ENCODE results near the gene OSTF1. TPM values are rescaled to one million over a fixed set of nuclear protein-coding genes. Genes with fewer than 3 reads are reported as not detected.

OSTF1 gene
- total RNA-seq, 4 donors from 2014 or later: 22.9 to 29.3 (median 26.9) TPM

DNA sequence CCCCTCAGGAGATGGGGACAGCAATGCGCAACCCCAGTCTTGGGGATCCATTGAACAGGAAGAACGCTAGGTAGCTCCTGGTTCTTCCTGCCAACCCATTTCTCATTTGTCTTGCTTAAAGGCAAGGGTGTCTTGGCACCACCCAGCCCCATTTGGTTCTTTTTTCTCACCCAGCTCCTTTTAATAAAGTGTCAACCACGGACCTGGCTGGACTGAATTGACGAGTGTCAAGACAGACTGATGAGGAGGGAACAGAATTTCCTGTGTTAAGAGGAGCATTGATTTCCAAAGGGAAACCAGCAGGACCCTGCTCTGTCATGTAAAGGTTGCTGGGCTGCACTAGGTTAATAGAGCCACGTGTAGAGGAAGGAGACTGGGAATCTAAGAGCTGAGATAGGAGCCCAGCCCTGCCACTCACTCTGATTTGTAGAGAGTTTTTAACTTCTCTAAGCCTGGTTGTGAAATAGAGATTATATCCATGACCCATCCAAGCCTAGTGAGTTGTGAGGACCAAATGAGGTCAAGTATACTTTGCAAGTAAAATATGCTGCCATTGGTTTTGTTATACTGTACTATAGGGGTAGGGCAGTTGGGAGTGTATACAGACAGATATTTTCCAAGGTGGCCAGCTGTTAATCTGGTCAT lies 33.7 kb downstream of the OSTF1 start:
- Histone ChIP-seq H3K27ac (replicated peaks in 1 of 4) (no peak overlapping the region), H3K9me3 (no peaks in the 10 kb centered on the region), H3K27me3 (no peaks in the 10 kb centered on the region), H3K4me3 (no peak overlapping the region), H3K4me1 (no peaks in the 10 kb centered on the region), H3K36me3 (peaks cover 0 to 33% (median 21%) of the 10 kb centered on the region in 4 donors)
- intact Hi-C loops (cut with DNase I): no loop called here
- DNase-seq (ENCODE audit: extremely low spot score): no peak
- 85% methylated on average over 5 of the region's 5 CpGs for WGBS
- TF ChIP-seq POLR2AphosphoS5 (IDR thresholded peaks at IDR 0.05) (no peak), POLR2A (IDR thresholded peaks at IDR 0.05; ENCODE audit: low read depth) (no peak)

DNA sequence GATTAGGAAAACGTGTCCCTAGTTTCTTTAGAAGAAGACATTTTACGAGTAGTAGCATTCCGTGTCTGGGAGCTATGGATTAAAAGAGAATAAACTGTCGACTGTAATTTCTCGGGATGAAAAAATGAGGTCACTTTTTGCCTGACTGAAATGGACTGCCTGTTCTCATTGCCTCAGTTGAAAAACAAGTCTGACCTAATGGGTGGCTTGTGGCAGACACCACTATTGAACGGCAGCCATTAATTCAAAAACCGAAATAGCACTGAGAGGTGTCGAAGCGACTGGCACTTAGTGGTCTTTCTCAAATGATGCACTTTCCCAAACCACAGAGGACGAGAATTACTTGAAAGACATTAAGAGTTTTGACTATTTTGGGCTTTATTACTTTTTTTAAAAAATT lies 35.4 kb downstream of the OSTF1 start:
- Histone ChIP-seq H3K9me3 (no peaks in the 10 kb centered on the region), H3K4me3 (no peak overlapping the region), H3K4me1 (no peaks in the 10 kb centered on the region), H3K36me3 (peaks cover 0 to 27% (median 14%) of the 10 kb centered on the region in 4 donors), H3K27me3 (no peaks in the 10 kb centered on the region), H3K27ac (replicated peaks in 1 of 4) (no peak overlapping the region)
- no peak for TF ChIP-seq EP300 (IDR thresholded peaks at IDR 0.05)
- TF ChIP-seq POLR2AphosphoS5 (IDR thresholded peaks at IDR 0.05): no peak
- TF ChIP-seq CTCF (IDR thresholded peaks at IDR 0.05): no peak
- TF ChIP-seq POLR2A (IDR thresholded peaks at IDR 0.05; ENCODE audit: low read depth): no peak
- intact Hi-C loops (cut with DNase I): no loop called here
- DNase-seq (ENCODE audit: extremely low spot score): no peak
- WGBS: 93% methylated on average over 10 of the region's 10 CpGs

- no peak overlapping the region for H3K27ac ChIP-seq (replicated peaks in 1 of 4)
- no peak for TF ChIP-seq POLR2A (IDR thresholded peaks at IDR 0.05; ENCODE audit: low read depth)
- TF ChIP-seq POLR2AphosphoS5 (IDR thresholded peaks at IDR 0.05): no peak
- TF ChIP-seq CTCF (IDR thresholded peaks at IDR 0.05): no peak
- no peak for TF ChIP-seq EP300 (IDR thresholded peaks at IDR 0.05)
- H3K36me3 ChIP-seq: peaks cover 11 to 31% (median 17%) of the 10 kb centered on the region in 4 donors
- intact Hi-C loops (cut with DNase I): no loop called here
- no peak for DNase-seq (ENCODE audit: extremely low spot score)
- H3K27me3 ChIP-seq: no peaks in the 10 kb centered on the region
- H3K9me3 ChIP-seq: no peaks in the 10 kb centered on the region
- WGBS: 80% methylated on average over 2 of the region's 2 CpGs
- no peak overlapping the region for H3K4me3 ChIP-seq
- H3K4me1 ChIP-seq: no peaks in the 10 kb centered on the region
Observed at GRCh38 chr9:75128535-75128934, 40.2 kb downstream of the OSTF1 start.

GRCh38 chr9:75130172-75130571 lies 41.9 kb downstream of the OSTF1 start:
- no peak for DNase-seq (ENCODE audit: extremely low spot score)
- TF ChIP-seq POLR2A (IDR thresholded peaks at IDR 0.05; ENCODE audit: low read depth) (no peak), CTCF (IDR thresholded peaks at IDR 0.05) (no peak), EP300 (IDR thresholded peaks at IDR 0.05) (no peak), POLR2AphosphoS5 (IDR thresholded peaks at IDR 0.05) (no peak)
- Histone ChIP-seq H3K27me3 (no peaks in the 10 kb centered on the region), H3K4me1 (no peaks in the 10 kb centered on the region), H3K4me3 (no peak overlapping the region), H3K27ac (replicated peaks in 1 of 4) (no peak overlapping the region), H3K9me3 (no peaks in the 10 kb centered on the region), H3K36me3 (peaks cover 11 to 44% (median 27%) of the 10 kb centered on the region in 4 donors)
- intact Hi-C loops (cut with DNase I): no loop called here
- 95% methylated on average over 5 of the region's 5 CpGs for WGBS

GRCh38 chr9:75130621-75131230 lies 42.4 kb downstream of the OSTF1 start:
- Histone ChIP-seq H3K4me1 (no peaks in the 10 kb centered on the region), H3K27me3 (no peaks in the 10 kb centered on the region), H3K9me3 (no peaks in the 10 kb centered on the region), H3K27ac (replicated peaks in 1 of 4) (no peak overlapping the region), H3K4me3 (no peak overlapping the region), H3K36me3 (peaks cover 11 to 49% (median 31%) of the 10 kb centered on the region in 4 donors)
- DNase-seq (ENCODE audit: extremely low spot score): no peak
- intact Hi-C loops (cut with DNase I): no loop called here
- WGBS: 68% methylated on average over 5 of the region's 5 CpGs
- TF ChIP-seq CTCF (IDR thresholded peaks at IDR 0.05): no peak
- TF ChIP-seq POLR2A (IDR thresholded peaks at IDR 0.05; ENCODE audit: low read depth): no peak
- TF ChIP-seq EP300 (IDR thresholded peaks at IDR 0.05): no peak
- no peak for TF ChIP-seq POLR2AphosphoS5 (IDR thresholded peaks at IDR 0.05)

Data from esophagus muscularis mucosa (tissue), 4 donors.